Fibroblast of villous mesenchyme (primary cell): ENCODE results near the gene GPR143. TPM values are rescaled to one million over a fixed set of nuclear protein-coding genes. Genes with fewer than 3 reads are reported as not detected.
"Not testable (repeated sequence)": the region's sequence is repeated elsewhere in the genome, so short reads cannot be mapped to it uniquely, and the experiment has no call there.

ENCODE experiments used
- DNase-seq: peaks from one replicate; pipeline ENCODE4 v3.0.0-alpha.2; 2010; ENCODE audit warnings: low read depth
- H3K4me3 ChIP-seq: 2 replicates; pipeline ENCODE4 v1.5.1; 2011; ENCODE audit warnings: low read depth, mild to moderate bottlenecking, low read length
- CTCF ChIP-seq: IDR thresholded peaks from 2 replicates; pipeline ENCODE4 v1.5.1; 2012; ENCODE audit warnings: low read depth, mild to moderate bottlenecking, low read length; ENCODE audit not compliant: insufficient read depth
- total RNA-seq: library from RNA; depleted of rRNA; stranded (reverse); fragments of >200 nt; gene quantifications from 2 replicates; pipeline ENCODE4 v1.2.3, GENCODE V29; 2012

Gene GPR143
- 0.32 and 0.43 TPM in 2 replicates for total RNA-seq

DNA sequence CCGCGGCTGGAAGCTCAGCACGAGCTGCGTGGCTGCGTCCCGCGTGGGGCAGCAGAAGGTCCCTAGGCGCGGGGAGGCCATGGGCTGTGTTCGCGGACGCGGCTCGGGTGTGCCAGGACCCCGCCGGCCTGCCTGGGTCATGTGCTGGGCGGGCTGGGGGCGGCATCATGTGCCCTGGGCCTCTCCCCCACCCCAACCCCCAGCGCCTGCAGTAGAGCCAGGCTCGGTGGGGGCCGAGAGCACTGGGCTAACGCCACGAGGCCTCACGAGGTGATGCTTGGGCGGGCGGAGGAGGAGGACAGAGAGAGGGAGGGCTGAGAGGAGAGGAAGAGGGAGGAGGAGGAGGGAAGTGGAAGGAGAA, at the start of gene GPR143:
GPR143 (minus strand) TSS at position 111 of the 361 bp plus-strand sequence; CDS start at position 81, 30 bp downstream.
- no peak within 1 kb of the TSS for H3K4me3 ChIP-seq
- DNase-seq = no peak
- no peak for TF ChIP-seq CTCF

DNA sequence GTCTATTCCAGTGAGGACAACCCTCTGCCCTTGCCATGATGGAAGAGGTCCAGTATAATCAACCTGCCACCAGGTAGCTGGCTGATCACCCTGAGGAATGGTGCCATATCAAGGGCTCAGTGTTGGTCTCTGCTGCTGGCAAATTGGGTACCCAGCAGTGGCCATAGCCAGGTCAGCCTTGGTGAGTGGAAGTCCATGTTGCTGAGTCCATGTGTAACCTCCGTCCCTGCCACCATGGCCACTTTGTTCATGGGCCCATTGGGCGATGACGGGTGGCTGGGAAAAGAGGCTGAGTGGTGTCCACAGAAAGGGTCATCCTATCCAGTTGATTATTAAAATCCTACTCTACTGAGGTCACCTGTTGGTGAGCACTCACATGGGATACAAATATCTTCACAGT, 45.4 kb upstream of the GPR143 start:
- not testable (repeated sequence) for DNase-seq, H3K4me3 ChIP-seq

DNA sequence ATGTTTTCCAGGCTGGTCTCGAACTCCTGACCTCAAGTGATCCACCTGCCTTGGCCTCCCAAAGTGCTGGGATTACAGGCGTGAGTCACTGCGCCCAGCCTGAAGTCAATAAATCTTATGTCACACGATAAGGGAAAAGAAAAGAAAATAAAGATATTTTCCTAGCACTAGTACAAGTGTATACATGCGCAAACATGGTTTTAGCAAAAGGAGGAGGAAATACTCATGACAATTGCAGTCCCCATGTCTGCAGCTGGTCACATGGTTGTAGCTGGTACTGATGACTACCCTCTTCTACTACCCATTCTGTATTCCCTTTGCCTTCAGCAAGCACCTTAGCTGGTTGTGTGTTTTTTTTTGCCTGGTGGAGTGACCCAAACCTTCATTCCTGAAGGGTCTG, 44.2 kb upstream of the GPR143 start:
- H3K4me3 ChIP-seq, DNase-seq: not testable (repeated sequence)

GRCh38 chrX:9807355-9808182, 41.9 kb upstream of the GPR143 start:
- DNase-seq = no peak
- no peak overlapping the region for H3K4me3 ChIP-seq
- TF ChIP-seq CTCF = no peak

- DNase-seq = no peak
- no peak for TF ChIP-seq CTCF
- H3K4me3 ChIP-seq = no peak overlapping the region
These were observed 40.3 kb upstream of the GPR143 start for GRCh38 chrX:9805956-9806355.

DNA sequence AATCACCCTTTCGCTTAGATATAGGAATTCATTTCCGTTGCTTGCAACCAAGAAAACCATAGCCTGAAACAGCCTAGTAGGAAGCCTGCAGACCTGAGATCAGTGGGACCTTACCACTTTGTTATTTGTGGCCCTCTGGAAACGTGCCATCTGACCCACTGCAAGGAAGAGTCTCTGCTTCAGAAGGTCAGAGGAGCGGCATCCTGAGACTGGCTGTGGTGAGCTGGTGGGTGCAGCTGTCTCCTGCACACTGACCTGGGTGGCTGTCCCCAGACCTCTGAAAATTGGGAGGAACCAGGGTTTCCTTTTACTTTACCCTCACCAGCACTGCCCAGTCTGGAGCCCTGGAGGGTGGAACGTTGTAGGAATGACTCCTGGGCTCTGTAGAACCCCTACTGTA, 38.8 kb upstream of the GPR143 start:
- no peak for TF ChIP-seq CTCF

DNA sequence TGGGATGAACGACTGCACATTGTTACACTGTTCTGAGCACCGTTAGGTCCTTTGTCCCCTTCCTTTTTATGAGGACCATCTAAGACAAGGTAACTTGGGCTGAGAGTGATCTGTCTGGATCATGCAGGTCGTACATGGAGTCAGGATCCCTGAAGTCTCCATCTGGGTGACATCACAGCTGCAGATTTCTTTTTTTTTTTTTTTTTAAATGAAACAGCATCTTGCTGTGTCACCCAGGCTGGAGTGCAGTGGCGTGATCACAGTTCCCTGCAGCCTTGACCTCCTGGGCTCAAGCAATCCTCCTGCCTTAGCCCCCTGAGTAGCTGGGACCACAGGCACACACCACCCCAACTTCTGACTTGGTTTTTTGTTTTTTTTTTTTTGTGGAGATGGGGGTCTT, 37.1 kb upstream of the GPR143 start:
- TF ChIP-seq CTCF = no peak
- no peak overlapping the region for H3K4me3 ChIP-seq
- DNase-seq = no peak

More for the DNA sequence above, 38.8 kb upstream of the GPR143 start:
- no peak for DNase-seq
- H3K4me3 ChIP-seq = no peak overlapping the region
